Measurements from ENCODE around the gene CT45A3. TPM values are rescaled to one million over a fixed set of nuclear protein-coding genes. Genes with fewer than 3 reads are reported as not detected.
A peak's percentile ranks its signal among the peaks of the same experiment; 100 is the strongest.
"Not testable (repeated sequence)": the region's sequence is repeated elsewhere in the genome, so short reads cannot be mapped to it uniquely, and the experiment has no call there.

The CT45A3 gene
- total RNA-seq: not detected

GRCh38 chrX:135768091-135768490 is at the start of gene CT45A3:
Gene CT45A3, minus strand, starts transcription at chrX:135768191. Its CDS starts 3,747 bp downstream, at chrX:135764444.
- H3K27me3 ChIP-seq; intact Hi-C loops (cut with DNase I); DNase-seq; H3K9me3 ChIP-seq; H3K27ac ChIP-seq; H3K36me3 ChIP-seq (replicated peaks in 1 of 2; ENCODE audit: insufficient read depth in 1 of 2, low read depth in 2 of 2); H3K4me3 ChIP-seq; ATAC-seq; H3K4me1 ChIP-seq: not testable (repeated sequence)
- no CpG with 5 or more reads among the region's 17 CpGs for WGBS, 2 donors

- H3K9me3 ChIP-seq; ATAC-seq; intact Hi-C loops (cut with DNase I); H3K4me3 ChIP-seq; H3K4me1 ChIP-seq; DNase-seq; H3K27ac ChIP-seq; H3K27me3 ChIP-seq; H3K36me3 ChIP-seq (replicated peaks in 1 of 2; ENCODE audit: insufficient read depth in 1 of 2, low read depth in 2 of 2): not testable (repeated sequence)
- WGBS, 2 donors: no CpG with 5 or more reads among the region's 16 CpGs
Observed at GRCh38 chrX:135802687-135803086, 34.7 kb upstream of the CT45A3 start, which contains the start of gene CT45A6. Gene CT45A6, minus strand, starts transcription at chrX:135802787. Its CDS starts 3,794 bp downstream, at chrX:135798993.

GRCh38 chrX:135785403-135785802 is 17.4 kb upstream of the CT45A3 start, which contains the start of gene CT45A5:
Gene CT45A5, minus strand, starts transcription at chrX:135785503. Its CDS starts 3,774 bp downstream, at chrX:135781729.
- intact Hi-C loops (cut with DNase I); H3K27ac ChIP-seq; H3K9me3 ChIP-seq; H3K4me3 ChIP-seq; H3K4me1 ChIP-seq; DNase-seq; H3K27me3 ChIP-seq; ATAC-seq; H3K36me3 ChIP-seq (replicated peaks in 1 of 2; ENCODE audit: insufficient read depth in 1 of 2, low read depth in 2 of 2): not testable (repeated sequence)
- WGBS, 2 donors: no CpG with 5 or more reads among the region's 16 CpGs

- H3K4me3 ChIP-seq; H3K4me1 ChIP-seq; H3K36me3 ChIP-seq (replicated peaks in 1 of 2; ENCODE audit: insufficient read depth in 1 of 2, low read depth in 2 of 2); ATAC-seq; H3K27me3 ChIP-seq; DNase-seq; intact Hi-C loops (cut with DNase I); H3K27ac ChIP-seq; H3K9me3 ChIP-seq: not testable (repeated sequence)
- WGBS, 2 donors: 79 to 89% methylated on average over 2 to 4 of the region's 4 CpGs
Observed at GRCh38 chrX:135744739-135745138, 23.3 kb downstream of the CT45A3 start.

GRCh38 chrX:135741192-135741715 is 26.7 kb downstream of the CT45A3 start:
- H3K27me3 ChIP-seq: no peaks in the 10 kb centered on the region
- H3K36me3 ChIP-seq (replicated peaks in 1 of 2; ENCODE audit: insufficient read depth in 1 of 2, low read depth in 2 of 2): no peaks in the 10 kb centered on the region
- no peak overlapping the region for H3K4me3 ChIP-seq
- H3K27ac ChIP-seq: no peak overlapping the region
- no peaks in the 10 kb centered on the region for H3K4me1 ChIP-seq
- DNase-seq: no peak
- TF ChIP-seq POLR2A (IDR thresholded peaks at IDR 0.05) (no peak), CTCF (IDR thresholded peaks at IDR 0.05) (no peak)
- intact Hi-C loops (cut with DNase I): no loop called here
- no peaks in the 10 kb centered on the region for H3K9me3 ChIP-seq
- WGBS, 2 donors: 74% methylated on average over 18 of the region's 23 CpGs; no CpG with 5 or more reads in 1 of the 2 donors
- ATAC-seq: no peak

GRCh38 chrX:135740681-135741149 is 27.3 kb downstream of the CT45A3 start:
- TF ChIP-seq POLR2A (IDR thresholded peaks at IDR 0.05): no peak
- peak in 3 of 7 experiments; percentile 6 to 21 (median 13) for TF ChIP-seq CTCF (IDR thresholded peaks at IDR 0.05)

More at GRCh38 chrX:135740681-135741149, 27.3 kb downstream of the CT45A3 start:
- 44 to 100% methylated on average over 4 to 16 of the region's 18 CpGs for WGBS, 2 donors
- intact Hi-C loops (cut with DNase I): no loop called here
- Histone ChIP-seq H3K36me3 (replicated peaks in 1 of 2; ENCODE audit: insufficient read depth in 1 of 2, low read depth in 2 of 2) (no peaks in the 10 kb centered on the region), H3K4me3 (no peak overlapping the region), H3K4me1 (no peaks in the 10 kb centered on the region), H3K9me3 (no peaks in the 10 kb centered on the region), H3K27ac (no peak overlapping the region), H3K27me3 (no peaks in the 10 kb centered on the region)
- ATAC-seq (no peak), DNase-seq (peak; percentile 2 to 15 (median 12))

Measured in body of pancreas (tissue), 4 donors.